Stimulated activated CD4-positive, alpha-beta T cell treated with anti-CD3 and anti-CD28 coated beads, Interleukin-4, amount 100 ng/mL, for 48 hours (primary cell): Measurements from ENCODE around the gene ASB11.

ENCODE experiments used
- DNase-seq, 2 donors: peaks; one replicate each; pipeline ENCODE4 v3.0.0-alpha.2; 2020; ENCODE audit warnings: low read depth in 2 of 2

The ASB11 gene, protein sequence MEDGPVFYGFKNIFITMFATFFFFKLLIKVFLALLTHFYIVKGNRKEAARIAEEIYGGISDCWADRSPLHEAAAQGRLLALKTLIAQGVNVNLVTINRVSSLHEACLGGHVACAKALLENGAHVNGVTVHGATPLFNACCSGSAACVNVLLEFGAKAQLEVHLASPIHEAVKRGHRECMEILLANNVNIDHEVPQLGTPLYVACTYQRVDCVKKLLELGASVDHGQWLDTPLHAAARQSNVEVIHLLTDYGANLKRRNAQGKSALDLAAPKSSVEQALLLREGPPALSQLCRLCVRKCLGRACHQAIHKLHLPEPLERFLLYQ

DNA sequence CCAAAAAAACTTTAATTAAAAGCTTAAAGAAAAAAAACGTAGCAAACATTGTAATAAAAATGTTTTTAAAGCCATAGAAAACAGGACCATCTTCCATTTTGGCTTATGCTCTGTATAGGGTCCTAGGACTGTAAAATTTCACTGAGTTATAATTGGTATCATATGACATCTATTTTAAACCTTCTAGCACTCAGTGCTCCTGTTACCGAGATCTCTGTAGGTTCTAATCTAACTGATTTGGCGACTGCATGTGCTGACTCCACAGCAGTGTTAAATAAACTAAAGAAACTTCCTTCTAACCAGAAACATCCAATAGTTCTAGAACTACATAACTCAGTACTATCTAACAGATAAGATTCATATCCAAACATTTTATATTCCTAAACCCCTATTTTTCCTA is at the start of gene ASB11:
Gene ASB11 (minus strand): TSS at position 132 of the 400 bp plus-strand sequence. CDS start 35 bp downstream, at position 97.
- no peak for DNase-seq

- no peak for DNase-seq
Observed at GRCh38 chrX:15359701-15360100, 44.3 kb upstream of the ASB11 start.

DNA sequence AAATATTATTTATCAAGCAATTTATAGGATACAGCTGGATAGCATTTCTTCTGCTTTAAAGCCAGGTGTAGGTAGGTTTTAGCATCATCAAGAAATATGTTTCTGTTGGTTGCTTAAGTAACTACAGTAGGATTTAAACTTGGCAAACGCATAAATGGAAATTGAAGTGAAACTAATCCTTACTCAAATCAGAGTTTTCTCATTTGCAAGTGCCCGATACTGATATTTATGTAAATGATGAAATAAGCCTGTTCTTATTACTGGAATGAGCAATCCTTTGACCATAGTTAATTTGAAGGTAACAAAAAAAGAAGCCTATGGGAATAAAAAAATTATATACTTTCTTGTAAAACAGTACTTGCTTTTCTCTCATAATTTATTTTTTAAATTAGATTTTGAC is 43.1 kb upstream of the ASB11 start:
- DNase-seq, result no peak

GRCh38 chrX:15356444-15356843 is 41.0 kb upstream of the ASB11 start:
- no peak for DNase-seq

- DNase-seq, result no peak
Observed at GRCh38 chrX:15350329-15350996, 35.0 kb upstream of the ASB11 start.

- no peak for DNase-seq
Observed at GRCh38 chrX:15349046-15349445, 33.6 kb upstream of the ASB11 start.

GRCh38 chrX:15345976-15346375 is 30.5 kb upstream of the ASB11 start:
- DNase-seq, result no peak

- DNase-seq, result no peak
Observed at GRCh38 chrX:15344106-15344505, 28.7 kb upstream of the ASB11 start.

DNA sequence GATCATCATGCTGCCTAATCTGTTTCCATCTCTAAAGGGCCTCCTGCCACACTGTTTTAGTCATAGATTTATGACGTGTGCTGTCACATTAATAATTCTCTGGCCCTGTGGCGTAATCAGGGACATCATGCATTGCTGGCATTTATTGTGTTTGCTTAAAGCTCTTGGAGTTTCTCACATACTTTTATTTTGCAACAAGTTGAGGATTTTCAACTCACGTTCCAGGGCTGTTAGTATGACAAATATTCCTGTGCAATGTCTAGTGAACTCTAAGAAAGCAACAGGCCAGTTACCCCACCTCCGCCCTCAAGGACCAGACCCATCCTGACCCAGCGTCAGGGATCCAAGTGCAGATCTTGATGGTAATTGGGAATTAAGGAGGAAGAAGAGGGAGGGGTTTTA is 27.6 kb upstream of the ASB11 start:
- DNase-seq, result no peak

DNA sequence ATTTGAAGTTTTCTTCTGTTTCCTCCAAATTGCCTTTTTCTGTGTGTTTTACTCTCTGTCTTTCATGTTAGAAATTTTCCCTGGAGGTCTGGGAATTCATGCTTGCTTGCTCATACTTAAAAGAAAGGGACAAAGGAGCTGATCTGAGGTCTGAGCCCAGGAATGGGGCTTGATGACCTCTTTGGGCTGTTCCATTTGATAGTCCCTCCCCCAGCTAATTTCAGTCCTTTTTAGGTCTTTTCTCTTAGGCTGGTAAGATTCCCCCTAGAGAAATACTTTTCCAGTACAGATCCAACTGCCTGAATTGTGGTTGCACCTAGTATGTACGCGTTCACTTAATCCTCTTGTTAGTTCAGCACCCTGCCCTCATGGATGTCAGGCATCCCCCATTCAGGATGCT is 25.4 kb upstream of the ASB11 start:
- no peak for DNase-seq

DNA sequence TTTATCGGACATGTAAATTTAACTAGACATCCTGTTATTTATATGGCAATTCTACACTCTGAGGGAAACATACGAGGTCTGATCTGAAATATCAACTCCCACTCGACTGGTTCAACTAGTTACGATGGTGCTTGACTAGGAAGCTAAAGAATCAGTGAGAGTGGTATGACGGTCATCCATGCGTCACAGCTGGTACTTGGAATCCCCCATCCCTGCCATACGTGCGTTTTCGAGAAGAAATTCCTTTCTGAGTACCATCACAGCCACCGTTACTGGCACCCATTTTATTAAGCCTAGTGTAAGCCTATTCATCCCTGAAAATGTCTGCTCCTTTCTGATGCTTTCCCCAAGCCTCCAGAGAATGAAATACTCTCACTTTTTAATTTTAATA is 20.6 kb upstream of the ASB11 start:
- peak in 1 of 2 donors; percentile 1 for DNase-seq

- peak; percentile 77 to 85 for DNase-seq
Observed at GRCh38 chrX:15335135-15336022, 19.9 kb upstream of the ASB11 start, which contains the start of gene PIGA. Gene PIGA, minus strand, starts transcription at chrX:15335523. Its CDS starts 3,593 bp downstream, at chrX:15331930.

GRCh38 chrX:15334561-15334960 is 19.1 kb upstream of the ASB11 start:
- no peak for DNase-seq

- DNase-seq, result no peak
Observed at GRCh38 chrX:15328821-15329220, 13.4 kb upstream of the ASB11 start.

GRCh38 chrX:15328131-15328530 is 12.7 kb upstream of the ASB11 start:
- DNase-seq, result no peak

DNA sequence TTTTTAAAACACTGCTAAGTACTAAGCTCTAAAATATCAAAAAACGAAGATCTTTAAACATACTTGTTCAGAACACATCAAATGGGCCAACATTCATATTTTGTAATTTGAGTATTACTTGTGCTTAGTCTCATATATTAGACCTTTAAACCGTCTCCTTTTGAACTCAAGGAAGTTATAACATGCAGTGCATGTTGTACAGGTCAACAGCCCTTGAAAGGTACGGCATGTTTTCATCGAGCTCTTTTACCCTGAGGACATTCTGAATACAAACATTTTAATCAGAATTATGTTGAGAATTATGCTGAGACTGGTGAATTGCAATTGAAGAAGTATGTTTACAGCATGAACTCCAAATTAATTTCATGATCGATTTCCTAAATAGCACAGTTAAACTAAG is 7.0 kb upstream of the ASB11 start:
- DNase-seq, result no peak

DNA sequence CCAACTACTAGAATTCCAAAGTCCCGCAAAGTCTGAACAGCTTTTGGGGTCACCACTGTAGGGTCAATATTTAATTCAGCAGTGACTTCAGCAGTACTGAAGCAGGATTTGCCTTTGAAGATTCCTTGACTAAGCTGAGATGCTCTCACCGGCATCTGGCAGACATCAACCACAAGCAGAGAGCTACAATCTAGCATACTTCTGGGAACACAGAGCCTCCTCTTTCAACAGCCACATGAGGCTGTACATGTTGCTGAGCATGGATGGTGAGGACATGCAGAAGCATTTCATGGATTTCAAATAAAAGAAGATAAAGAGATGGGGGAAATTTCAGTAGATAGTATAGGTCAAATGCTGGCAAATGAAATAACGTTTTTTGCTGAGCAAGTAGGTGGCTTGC is 6.6 kb upstream of the ASB11 start:
- no peak for DNase-seq

DNA sequence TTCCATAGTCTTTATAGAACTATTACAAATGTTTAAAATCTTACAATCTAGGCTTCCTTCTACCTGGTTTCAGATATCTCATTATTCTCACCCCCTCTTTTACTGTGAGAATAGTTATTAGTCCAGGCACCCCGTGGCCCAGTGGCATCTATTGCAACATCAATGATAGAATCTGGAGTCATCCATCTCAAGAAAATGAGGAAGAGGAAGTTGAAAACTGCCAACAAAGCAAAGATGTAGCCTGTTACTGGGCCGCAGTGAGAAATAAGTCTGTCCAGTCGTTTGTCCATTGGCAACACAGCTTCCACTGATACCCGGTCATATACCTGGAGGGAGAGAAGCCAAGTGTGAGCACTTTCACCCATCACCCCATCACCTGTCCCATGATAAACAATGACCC is 6.0 kb upstream of the ASB11 start:
- DNase-seq, result no peak

DNA sequence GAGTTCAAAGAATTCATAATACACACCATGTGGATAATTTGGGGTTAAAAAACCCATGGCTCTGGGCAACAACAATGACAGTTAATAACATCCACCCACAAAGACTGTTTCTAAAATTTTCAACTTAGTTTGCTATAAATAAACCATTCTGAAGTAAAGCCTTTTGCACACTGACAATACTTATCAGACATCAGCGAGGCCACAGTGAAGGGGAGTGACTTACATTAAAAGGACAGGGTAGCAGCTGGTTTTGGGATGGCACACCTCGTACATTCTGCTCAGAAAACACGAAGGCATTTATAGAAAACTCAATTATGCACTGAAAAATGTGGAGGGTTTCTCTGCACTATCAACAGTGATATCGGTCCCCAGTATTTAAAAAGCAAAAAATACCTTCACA is 4.9 kb upstream of the ASB11 start:
- DNase-seq, result no peak

DNA sequence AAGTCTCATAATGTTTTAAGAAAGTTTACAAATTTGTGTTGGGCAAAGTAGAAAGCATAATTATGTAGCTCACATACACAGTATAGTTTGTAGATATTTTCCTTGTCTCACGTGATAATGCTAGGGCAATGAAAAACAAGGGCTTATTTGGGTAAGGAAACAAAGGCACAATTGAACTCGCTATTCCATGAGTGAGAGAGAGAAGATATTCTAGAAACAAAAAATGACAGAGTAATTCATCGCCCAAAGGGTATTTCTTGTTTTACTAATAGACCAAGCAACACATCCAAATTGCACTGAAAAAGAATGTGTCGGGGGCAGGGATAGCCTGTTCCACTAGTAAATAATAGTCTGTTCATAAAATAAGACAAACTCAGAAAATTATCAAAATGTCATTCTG is 3.6 kb upstream of the ASB11 start:
- DNase-seq, result no peak

DNA sequence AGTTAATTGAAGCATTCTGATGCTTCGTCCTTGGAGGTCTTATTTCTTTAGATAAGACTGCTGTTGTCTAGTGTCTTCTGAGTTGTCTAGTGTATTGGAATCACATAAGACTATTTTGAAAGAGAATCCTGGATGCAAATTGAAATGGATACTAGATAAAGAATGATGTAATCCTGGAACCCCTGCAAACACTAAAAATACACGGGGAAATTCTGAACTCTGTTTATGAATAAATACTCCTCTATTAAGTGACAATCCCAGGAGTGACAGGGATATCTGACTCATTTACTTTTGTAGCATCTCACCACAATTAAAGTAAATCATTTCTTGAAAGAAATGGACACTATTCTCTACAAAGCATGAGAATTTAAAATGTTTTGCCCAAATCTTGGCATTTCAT is 968 bp downstream of the ASB11 start:
- DNase-seq, result no peak

DNA sequence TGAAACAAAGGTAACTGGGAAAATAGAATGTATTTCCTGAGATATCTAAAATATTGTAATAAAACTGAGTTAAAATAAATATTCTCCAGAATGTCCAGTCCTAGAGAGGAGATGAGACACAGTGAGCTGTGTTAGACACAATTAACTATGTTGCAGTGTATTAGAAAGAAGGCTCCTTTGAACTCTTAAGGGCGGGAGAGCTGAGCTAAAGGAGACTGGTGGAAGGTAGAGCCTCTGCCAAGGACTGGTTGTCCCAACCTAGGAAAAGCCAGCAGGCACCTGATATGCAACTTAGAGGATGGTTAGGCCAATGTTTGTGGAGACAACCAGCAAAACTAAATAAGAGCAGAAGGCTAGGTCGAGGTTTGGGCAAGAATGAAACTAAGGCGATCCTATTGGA is 4.3 kb downstream of the ASB11 start:
- no peak for DNase-seq
